GM18907 (cell line): ENCODE measurements around the gene TMEM231.
"Not testable (repeated sequence)": the region's sequence is repeated elsewhere in the genome, so short reads cannot be mapped to it uniquely, and the experiment has no call there.

Experiments
- ATAC-seq: cut with Tn5 transposase; IDR thresholded peaks from one replicate; pipeline ENCODE4 v1.9.1; 2021; ENCODE audit warnings: mild to moderate bottlenecking, moderate library complexity; ENCODE audit not compliant: unreplicated experiment

Gene TMEM231, protein sequence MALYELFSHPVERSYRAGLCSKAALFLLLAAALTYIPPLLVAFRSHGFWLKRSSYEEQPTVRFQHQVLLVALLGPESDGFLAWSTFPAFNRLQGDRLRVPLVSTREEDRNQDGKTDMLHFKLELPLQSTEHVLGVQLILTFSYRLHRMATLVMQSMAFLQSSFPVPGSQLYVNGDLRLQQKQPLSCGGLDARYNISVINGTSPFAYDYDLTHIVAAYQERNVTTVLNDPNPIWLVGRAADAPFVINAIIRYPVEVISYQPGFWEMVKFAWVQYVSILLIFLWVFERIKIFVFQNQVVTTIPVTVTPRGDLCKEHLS

DNA sequence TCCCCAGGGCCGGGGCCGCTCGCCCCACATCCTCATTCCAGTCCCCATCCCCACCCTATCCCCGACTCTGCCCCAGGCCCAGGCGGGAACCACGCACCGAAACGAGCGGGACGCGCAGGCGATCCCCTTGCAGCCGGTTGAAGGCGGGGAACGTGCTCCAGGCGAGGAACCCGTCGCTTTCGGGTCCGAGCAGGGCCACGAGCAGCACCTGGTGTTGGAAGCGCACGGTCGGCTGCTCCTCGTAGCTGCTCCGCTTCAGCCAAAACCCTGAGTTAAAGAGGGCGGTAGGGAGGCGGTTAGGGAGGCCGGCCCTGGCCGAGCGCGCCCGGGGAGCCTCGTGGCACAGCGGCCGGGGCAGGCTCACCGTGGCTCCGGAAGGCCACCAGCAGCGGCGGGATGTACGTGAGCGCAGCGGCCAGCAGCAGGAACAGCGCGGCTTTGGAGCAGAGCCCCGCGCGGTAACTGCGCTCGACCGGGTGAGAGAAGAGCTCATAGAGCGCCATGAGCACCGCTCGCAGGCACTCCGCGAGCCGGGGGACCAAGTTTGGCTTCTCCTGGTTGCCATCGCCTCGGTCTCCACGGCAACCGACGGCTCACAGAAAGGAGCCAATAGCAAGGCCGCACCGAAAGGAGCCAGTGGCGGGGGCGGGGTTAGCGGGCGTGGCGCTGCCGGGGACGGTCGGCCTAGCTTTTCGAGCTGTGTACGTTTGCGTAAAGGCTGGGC lies at the start of gene TMEM231:
Gene TMEM231 (minus strand): TSS at position 546 of the 724 bp plus-strand sequence. CDS start 43 bp downstream, at position 503.
- peak; percentile 98 for ATAC-seq

DNA sequence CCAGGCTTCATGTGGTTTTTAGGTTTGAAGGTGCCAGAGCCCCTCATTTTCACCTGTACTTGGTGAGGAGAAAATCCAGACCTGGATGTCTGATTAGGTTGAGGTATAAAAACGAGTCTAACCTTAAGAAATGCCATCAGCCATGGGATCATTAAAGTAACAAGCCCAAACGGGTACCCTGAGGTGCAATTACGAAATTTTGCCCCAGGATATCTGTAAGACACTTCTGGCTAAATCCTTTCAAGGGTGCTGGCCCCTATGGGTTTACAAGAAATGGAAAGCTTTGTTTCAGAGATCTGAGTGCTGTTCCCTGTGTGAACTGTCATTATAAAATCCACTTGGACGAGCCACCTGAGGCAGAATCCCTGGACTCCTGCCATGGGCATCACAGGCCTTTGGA lies 47.2 kb upstream of the TMEM231 start:
- ATAC-seq, result no peak

DNA sequence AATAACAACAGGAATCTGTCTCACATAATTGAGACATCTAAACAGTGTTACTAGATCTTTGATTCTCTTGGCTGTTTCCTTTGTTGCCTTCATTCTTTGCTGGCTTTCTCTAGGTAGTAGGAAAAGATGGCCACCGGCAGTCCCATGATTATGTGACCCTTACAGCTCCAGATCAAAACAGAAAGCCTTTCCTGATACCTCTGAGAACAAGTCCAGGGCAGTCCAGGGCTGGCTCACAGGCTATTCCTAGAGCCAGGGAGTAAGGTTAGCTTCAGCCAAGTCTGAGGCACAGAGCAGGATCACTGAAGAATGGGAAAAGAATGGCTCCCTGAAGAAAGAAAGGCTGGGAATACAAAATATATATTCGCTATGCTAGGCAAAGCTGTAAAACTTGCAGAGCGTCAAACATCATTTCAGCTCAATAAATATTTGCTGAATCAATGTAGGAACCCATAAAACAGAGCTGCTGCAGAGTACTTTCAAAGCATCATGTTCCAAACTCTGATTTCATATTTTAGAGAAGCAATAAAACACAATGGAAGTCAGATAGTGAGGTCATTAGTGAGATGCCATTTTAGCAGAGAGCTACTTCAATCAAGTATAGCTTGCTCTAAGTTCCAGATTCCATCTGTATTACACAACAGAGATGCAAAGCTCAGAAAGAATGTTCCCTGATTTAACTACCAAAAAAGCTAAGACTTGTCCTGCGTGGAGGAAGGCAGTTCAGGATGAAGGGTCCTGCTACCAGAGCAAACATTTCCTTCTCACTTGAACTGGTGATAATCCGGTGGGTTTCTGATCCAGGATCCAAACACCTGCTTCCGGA lies 43.6 kb upstream of the TMEM231 start:
- ATAC-seq, result no peak

DNA sequence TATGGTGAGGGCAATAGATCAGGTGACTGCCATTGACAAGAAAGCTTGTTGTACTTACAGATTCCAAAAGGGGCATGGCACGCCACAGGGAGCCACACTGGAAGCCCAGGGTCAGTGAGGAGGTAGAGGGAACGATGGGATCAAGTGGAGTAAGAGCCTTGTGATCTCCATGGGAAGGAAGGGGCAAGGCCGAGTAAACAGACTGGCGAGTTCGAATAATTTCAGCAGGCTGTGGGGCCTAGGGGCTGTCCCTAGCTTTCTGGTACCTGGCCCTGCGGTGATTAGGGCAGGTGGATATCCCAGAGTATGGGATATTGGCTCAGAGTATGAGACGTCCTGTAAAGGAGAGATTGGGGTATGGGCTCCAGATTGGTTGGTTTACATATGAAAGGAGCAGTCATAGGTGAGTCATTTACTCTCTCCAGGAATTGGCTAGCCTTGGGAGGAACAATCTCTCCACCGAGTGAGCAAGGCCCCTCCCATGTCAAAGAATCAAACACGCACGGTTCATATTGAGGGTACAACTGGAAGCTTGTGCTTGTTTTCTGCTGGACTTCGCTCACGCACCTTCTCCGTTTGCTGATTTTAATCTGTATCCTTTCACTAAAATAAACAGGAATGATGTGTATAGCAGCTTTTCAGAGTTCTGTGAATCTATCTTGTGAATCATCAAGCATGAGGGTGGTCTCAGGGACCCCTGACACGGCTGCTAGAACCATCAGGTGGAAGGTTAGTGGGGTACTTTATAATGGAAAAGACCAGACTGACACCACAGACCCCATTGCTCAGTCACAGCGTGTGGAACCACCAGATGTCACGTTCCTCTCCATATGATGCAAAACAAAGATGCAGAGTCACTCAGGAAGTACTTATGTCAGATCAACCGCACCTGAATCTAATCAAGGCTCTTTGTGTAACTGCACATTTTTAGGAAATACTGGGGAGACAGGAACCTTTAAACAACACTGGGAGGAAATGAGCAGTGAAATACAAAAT lies 38.1 kb upstream of the TMEM231 start:
- ATAC-seq, result no peak

DNA sequence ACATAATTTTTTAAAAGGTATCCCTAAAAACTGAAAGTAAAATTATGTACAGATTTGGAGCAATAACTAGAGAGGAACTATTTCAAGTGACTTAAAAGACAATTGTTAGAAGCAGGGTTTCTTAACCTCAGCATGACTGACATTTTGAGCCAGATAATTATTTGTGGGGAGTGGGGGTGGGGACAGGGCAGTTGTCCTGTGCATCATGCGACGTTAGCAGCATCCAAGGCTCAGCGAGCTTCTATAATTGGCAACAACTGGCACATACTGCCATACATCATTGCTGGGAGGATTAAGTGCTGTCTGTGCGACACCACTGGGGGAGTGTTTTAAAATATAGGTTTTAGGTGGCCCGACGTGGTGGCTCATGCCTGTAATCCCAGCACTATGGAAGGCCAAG lies 37.3 kb upstream of the TMEM231 start:
- no peak for ATAC-seq

DNA sequence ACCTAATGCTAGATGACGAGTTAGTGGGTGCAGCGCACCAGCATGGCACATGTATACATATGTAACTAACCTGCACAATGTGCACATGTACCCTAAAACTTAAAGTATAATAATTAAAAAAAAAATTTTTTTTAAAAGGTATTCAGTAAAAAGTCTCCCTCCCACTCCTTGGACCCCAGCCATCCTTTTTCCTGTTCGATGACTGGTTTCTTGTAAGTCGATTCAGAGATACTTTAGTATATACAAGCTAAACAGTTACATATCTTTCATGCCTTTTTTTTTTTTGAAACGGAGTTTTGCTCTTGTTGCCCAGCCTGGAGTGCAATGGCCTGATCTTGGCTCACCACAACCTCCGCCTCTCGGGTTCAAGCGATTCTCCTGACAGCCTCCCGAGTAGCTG lies 35.9 kb upstream of the TMEM231 start:
- not testable (repeated sequence) for ATAC-seq

DNA sequence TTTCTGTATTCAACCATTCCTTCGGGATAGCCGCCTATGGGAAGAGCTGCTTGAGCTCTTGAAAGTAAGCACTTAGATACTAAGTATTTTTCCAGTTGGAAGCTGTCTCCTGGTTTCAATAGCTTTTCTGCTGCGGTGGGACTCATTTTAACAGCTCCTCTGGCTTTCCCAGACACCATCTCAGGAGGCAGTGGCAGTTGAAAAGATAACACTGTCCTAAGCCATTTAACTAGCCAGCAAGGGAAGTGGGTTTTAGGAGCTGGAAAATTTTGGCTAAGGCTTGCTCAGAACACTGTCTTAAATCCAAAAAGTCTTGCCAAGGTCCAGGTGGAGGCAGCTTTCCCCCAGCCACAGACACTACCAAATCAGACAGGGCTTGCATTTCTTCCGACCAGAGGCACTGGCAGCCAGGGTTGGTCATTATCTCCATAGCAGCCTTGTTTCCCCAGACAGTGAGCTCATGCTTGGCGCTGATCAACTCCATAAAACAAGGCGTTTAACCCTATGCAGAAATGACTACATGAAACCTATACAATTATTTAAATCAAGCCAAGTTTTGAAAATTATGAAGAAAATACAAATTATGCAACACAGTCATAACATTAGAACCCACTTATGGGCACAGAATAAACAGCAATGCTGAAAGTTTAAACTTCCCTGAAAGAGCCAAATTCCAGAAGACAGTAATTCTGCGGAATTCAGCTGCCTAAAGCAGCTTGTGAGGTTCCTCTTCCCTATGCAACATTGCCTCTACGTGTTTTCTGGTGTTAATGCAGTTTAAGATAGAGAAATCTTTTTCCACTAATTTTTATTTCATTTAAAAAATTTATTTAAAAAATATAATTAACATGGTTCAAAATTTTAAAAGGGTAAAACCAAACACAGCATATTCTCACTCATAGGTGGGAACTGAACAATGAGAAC lies 35.1 kb upstream of the TMEM231 start:
- ATAC-seq, result no peak

DNA sequence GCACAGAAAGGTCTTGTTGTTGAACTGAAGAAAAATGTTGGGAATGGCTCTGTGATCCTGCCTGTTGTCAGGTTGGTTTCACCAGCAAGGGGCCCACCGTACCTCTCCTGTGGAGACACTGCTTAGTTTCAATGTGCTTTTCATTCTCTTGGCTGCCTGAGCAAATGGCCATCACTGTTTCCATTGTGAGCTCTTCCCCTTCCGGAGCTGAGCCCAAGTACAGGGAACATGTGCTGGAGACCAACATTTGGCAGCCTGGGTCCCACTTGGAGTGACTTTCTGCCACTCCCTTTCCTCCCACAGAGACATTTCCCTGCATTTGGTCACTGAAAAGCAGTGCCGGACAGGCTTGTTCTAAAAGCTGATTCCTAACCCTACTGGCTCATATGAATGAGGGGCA lies 33.3 kb upstream of the TMEM231 start:
- no peak for ATAC-seq

DNA sequence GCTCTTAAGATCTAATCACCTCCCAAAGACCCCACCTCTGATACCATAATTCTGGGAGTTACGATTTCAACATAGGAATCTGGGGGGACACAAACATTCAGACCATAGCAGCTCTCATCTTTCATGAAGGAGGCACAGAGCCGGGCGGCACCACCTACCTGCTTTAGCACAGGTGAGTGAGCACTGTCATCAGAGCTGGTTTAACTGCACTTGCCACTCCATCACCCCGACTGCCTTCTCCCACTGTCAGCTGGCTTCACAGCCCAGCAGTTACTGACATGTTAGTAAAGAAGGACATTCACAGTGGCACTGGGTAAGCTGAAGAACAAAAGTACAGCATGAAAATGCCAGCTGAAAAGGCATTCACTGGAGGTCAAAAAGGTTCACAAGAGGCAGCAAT lies 32.7 kb upstream of the TMEM231 start:
- ATAC-seq, result no peak

DNA sequence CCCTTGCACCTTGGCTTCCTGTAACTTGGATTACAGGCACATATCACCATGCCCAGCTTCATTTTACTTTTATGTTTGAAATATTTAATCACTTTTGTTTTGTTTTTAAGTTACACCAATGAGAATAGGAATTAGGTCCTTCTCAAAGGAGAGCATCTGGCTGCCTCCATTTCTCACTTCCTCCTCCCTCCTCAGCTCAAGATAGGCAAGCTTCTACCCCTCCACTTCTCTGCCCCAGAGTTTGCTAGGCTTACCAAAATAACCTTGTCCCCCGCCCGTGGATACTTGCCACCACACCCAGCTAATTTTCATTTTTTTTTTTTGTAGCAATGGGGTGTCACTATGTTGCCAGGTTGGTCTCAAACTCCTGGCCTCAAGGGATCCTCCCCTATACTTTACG lies 28.1 kb upstream of the TMEM231 start:
- peak; percentile 63 for ATAC-seq

DNA sequence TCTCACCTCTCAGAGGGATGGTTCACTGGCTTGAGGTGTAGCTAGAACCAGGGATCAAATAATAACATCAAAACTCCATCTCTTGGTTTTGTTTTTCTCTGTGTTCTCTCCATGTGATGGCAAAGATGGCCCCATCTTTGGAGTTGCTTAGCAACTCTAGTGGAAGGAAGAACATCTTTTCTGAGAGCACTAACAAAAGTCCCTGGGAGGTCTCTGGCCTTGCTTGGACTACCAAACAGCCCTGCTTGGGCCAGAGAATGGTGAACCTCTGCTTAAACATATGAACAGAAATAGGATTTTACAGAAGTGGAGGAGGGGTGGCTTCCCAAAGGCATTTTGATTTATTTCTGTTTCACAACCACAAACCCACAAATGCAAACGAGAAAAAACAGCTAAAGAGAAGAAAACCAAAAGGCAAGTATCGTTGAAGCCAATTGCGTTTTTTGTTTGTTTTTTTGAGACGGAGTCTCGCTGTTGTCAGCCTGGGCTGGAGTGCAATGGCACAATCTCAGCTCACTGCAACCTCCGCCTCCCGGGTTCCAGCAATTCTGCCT lies 23.3 kb upstream of the TMEM231 start:
- no peak for ATAC-seq

DNA sequence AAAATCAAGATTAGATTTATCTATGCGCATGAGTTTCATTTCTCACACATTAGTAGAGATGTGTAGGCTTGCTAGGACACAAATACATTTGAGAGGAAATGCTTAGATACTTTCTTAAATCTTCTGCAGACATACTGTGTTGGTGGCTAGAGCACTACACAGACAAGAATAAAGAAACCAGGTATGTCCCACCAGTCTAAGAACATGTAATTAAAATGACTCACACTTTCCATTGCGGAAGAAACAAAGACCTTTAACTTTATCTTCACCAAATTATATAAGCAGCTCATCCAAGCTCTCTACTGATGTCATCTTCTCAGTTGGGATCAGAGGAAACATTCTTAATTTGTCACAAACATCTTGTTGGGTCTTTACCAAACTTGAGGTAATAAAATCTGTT lies 22.7 kb upstream of the TMEM231 start:
- no peak for ATAC-seq

DNA sequence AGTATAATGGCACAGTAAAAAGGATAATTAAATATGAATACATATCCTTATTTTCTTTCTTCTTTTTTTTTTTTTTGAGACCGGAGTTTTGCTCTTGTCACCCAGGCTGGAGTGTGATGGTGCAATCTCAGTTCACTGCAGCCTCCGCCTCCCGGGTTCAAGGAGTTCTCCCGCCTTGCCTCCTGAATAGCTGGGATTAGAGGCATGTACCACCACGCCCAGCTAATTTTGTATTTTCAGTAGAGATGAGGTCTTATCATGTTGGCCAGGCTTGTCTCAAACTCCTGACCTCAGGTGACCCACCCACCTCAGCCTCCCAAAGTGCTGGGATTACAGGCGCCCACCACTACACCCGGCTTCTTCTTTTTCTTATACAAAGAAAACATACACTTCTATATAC lies 22.2 kb upstream of the TMEM231 start:
- ATAC-seq, result no peak

DNA sequence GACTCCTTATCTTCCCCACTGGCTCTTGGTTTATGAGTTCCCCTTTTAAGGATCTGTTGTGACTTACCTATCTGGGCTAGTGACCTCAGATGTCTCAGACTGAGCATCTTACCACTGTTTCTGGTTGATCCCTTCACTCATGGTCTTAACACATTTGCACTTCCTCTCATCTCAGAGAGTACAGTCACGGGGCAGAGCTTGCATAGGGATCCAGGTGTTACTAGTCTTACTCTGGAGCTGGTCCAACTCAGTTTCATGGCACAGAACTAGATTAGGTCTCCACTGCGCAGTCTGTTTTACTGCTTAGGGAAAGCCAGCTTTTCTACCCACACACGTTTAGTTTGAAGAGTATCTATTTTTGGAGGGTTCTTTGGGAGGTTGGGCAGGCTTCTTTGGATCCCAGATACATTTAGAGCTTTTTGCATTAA lies 20.3 kb upstream of the TMEM231 start:
- peak; percentile 50 for ATAC-seq

DNA sequence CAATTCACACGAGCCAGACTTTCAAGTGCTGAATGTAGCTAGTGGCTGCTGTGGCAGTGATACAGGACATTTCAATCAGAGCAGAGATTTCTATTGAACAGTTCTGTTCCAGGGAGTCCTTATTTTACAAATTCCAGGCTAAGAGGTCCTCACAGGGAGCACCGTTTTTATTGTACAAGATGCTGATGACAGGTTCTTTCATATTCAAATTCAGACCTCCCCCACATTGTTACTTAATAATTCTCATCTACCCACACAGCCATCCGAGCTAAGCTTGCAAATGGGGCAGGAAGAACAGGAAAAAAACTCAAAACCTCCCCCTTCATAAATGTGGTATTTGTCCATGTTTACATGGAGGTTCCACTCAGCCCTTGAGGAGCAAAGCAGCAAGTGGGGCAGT lies 19.9 kb upstream of the TMEM231 start:
- no peak for ATAC-seq

DNA sequence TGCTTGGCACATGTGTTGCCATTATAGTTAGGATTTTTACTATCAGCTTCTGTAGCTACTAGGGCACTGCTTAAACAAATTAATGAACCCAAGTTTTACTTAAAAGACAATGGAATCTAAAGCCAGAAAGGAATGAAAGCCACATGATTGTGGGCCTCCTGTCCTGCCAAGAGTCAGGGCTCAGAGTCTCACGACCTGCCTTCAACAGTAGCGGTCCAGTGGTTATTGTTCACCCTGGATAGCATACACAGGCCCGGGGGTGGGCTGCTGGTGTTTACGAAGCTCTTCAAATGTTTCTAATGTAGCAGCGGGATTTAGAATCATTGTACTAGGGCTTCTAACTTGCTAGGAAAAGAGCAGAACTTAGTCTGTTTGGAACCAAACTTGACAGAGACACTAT lies 17.9 kb upstream of the TMEM231 start:
- no peak for ATAC-seq

DNA sequence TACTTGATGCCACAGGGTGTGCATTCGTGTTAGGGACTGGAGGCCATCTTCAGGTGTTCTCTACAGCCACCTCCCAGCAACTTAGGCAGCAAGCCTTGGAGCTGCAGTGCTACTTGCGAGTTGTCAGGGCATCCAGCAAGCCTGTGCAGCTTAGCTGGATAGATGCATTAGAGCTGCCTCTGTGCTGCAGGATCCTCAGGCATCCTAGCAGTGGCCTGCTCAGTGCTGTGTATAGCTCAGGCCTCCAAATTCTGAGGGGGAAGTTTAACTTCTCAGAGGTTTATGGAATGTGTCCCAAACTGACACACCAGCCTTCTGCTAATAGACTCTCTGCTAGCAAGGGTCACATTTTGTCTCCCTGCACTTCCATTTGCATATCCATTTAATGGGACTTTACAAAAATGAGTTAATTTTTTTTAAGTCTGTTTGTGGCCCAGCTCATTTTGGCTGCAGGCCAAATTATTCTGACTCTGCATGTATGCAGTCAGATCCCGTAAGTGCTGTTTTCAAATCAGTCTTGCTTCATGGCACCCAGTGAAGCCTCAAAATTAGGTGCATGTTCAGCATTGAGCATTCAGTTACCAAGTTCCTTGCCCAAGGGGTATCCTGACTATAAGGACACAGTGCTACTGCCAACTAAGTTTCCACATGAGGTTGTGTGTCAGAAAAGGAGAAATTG lies 17.0 kb upstream of the TMEM231 start:
- ATAC-seq, result no peak

DNA sequence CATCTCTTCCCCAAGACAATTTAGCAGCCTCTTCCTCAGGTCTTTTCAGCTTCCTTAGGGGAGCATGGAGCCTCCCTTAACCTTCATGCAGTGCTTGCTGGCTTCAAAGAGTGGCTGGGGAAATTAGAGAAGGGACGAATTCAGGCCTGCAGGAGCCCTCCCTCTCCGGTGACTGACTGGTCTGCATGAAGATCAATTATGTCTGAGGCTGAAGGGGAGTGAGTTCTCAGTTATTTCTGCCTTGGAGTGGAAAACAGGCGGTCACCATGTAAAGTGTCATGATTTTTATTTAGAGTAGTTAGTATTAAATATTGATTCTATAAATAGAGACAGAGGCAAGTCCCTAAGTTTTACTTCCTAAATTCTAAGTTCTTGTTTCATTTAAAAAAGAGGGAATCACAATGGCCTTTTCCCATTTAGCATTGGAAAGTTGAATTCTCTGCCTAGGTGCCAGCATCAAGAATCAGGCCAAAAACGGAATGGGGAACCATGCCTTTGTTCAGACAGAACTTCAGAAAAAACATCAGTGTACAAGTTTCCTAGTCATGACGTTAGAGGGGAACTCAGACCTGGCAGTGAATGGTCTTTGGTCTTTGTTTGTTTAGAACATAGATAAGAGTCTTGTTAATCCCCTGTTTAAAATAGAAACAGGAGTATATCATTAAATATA lies 14.5 kb upstream of the TMEM231 start:
- no peak for ATAC-seq
